Natural killer cell (primary cell): ENCODE results near the gene FAM78B. TPM values are rescaled to one million over a fixed set of nuclear protein-coding genes. Genes with fewer than 3 reads are reported as not detected.

Experiments
- ATAC-seq, 3 donors: fragments of 150-1000 bp in 2 of 3; fragments of 200-7000 bp in 1 of 3; cut with Tn5 transposase; 1 replicate in 1 of 3; 2 replicates in 2 of 3; pipeline ENCODE4 v1.10.0; 2021; ENCODE audit warnings: mild to moderate bottlenecking in 2 of 3, moderate library complexity in 2 of 3
- DNase-seq, 2 donors: peaks; one replicate each; pipeline versions ENCODE4 v3.0.0 to v3.0.0-alpha.2; 2013 to 2021; ENCODE audit warnings: mixed read lengths in 1 of 2
- H3K27ac ChIP-seq: one replicate; pipeline ENCODE4 v1.5.1; 2013; ENCODE audit warnings: mild to moderate bottlenecking, low read length
- H3K27me3 ChIP-seq: one replicate; pipeline ENCODE4 v1.6.1; 2013; ENCODE audit warnings: low read length; ENCODE audit not compliant: control insufficient read depth, insufficient read depth
- H3K36me3 ChIP-seq: one replicate; pipeline ENCODE4 v1.6.1; 2013; ENCODE audit warnings: low read length; ENCODE audit not compliant: control insufficient read depth, insufficient read depth
- H3K4me1 ChIP-seq: one replicate; pipeline ENCODE4 v1.6.1; 2013; ENCODE audit warnings: low read length; ENCODE audit not compliant: control insufficient read depth, insufficient read depth
- H3K4me3 ChIP-seq: one replicate; pipeline ENCODE4 v1.5.1; 2013; ENCODE audit warnings: low read length
- H3K9me3 ChIP-seq: one replicate; pipeline ENCODE4 v1.6.1; 2013; ENCODE audit warnings: low read length; ENCODE audit not compliant: control insufficient read depth, insufficient read depth
- H3K27ac Mint-ChIP-seq, 2 donors: one replicate each; pipeline ENCODE4 v1.8.0; 2022; ENCODE audit warnings: mild to moderate bottlenecking in 2 of 2, mixed read lengths in 2 of 2, moderate library complexity in 1 of 2
- H3K27me3 Mint-ChIP-seq, 2 donors: one replicate each; pipeline ENCODE4 v1.8.0; 2022; ENCODE audit warnings: low read depth in 2 of 2, mixed read lengths in 2 of 2
- H3K36me3 Mint-ChIP-seq: one replicate; pipeline ENCODE4 v1.8.0; 2022; ENCODE audit warnings: mixed read lengths
- H3K4me1 Mint-ChIP-seq, 2 donors: one replicate each; pipeline ENCODE4 v1.8.0; 2022; ENCODE audit warnings: mixed read lengths in 2 of 2
- H3K4me3 Mint-ChIP-seq: one replicate; pipeline ENCODE4 v1.8.0; 2022; ENCODE audit warnings: mild to moderate bottlenecking, moderate library complexity, mixed read lengths
- H3K9me3 Mint-ChIP-seq, 2 donors: one replicate each; pipeline ENCODE4 v1.8.0; 2022; ENCODE audit warnings: mixed read lengths in 2 of 2
- WGBS: methylation state at CpG from one replicate; pipeline ENCODE4 v1.1.7; 2013; ENCODE audit warnings: missing lambda C conversion rate; ENCODE audit not compliant: insufficient coverage; 5-methylcytosine and 5-hydroxymethylcytosine counted together
- intact Hi-C: fragments of 100-400 bp; cut with micrococcal nuclease; formaldehyde crosslinking; loops from one replicate; pipeline ENCODE4 v1.14.2; 2022
- total RNA-seq, 4 donors: library from RNA; stranded (reverse); fragments of 120-200 nt in 1 of 4; gene quantifications; one replicate each; pipeline versions ENCODE4 v1.2.3 to v1.2.4, GENCODE V29; 2013 to 2022
- TF ChIP-seq, protein P1 (sequence below): fragments of 200-600 bp; IDR thresholded peaks from one replicate; pipeline ENCODE4 v1.8.0; 2022; ENCODE audit warnings: antibody characterized with exemption

Gene FAM78B
- total RNA-seq, 3 donors from 2014 or later (not counting 1 experiment from before 2014, with no cell fraction given) = not detected

DNA sequence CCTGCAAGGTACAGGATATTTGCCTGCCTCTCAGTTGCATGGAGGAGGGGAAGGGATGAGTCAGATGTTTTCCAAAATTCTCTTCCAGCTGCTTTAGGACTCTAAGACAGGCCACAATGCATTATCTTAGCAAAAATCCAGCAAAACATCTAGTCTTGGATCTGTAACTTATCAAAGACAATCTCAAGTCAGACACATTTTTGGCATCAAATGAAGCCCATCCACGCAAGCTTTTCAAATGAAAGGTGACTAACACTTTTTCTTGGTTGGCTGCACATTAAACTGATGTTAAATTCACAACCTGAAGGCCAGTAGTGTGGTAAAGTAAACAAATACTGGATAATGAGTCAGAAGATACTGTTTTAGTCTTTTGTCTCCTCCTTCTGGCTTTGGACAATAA is 21.3 kb downstream of the FAM78B start:
- TF ChIP-seq, protein P1, sequence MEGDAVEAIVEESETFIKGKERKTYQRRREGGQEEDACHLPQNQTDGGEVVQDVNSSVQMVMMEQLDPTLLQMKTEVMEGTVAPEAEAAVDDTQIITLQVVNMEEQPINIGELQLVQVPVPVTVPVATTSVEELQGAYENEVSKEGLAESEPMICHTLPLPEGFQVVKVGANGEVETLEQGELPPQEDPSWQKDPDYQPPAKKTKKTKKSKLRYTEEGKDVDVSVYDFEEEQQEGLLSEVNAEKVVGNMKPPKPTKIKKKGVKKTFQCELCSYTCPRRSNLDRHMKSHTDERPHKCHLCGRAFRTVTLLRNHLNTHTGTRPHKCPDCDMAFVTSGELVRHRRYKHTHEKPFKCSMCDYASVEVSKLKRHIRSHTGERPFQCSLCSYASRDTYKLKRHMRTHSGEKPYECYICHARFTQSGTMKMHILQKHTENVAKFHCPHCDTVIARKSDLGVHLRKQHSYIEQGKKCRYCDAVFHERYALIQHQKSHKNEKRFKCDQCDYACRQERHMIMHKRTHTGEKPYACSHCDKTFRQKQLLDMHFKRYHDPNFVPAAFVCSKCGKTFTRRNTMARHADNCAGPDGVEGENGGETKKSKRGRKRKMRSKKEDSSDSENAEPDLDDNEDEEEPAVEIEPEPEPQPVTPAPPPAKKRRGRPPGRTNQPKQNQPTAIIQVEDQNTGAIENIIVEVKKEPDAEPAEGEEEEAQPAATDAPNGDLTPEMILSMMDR = no peak

DNA sequence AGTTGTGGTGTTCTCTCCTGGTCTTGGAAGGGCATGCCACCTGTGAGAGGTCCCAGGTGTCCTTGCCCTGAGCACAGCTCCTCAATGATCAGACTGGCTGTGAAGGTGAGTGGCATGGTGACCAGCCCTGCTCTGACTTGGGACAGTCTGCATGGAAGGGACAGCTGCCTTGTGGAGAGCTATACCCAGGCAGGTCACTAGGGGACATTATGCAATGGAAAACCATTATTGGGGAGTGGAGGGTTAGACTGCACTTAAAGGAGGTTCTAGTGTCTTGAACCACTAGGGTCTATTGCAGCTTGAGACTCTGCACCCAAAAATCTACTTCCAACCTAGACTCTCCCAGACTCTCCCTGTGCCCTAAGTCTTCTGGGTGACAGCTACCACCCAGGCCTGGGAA is 24.8 kb downstream of the FAM78B start:
- Mint-ChIP-seq H3K4me1 (no peaks in the 10 kb centered on the region), H3K27ac (no peak overlapping the region), H3K9me3 (no peaks in the 10 kb centered on the region), H3K4me3 (no peak overlapping the region), H3K27me3 (peaks cover 6 to 8% of the 10 kb centered on the region in 2 donors), H3K36me3 (no peaks in the 10 kb centered on the region)
- Histone ChIP-seq H3K4me3 (no peak overlapping the region), H3K4me1 (no peaks in the 10 kb centered on the region), H3K9me3 (no peaks in the 10 kb centered on the region), H3K27me3 (no peaks in the 10 kb centered on the region), H3K36me3 (no peaks in the 10 kb centered on the region), H3K27ac (no peak overlapping the region)
- DNase-seq = no peak
- intact Hi-C loops = no loop called here
- no peak for ATAC-seq
- TF ChIP-seq, protein P1 = no peak

More for the DNA sequence above, 21.3 kb downstream of the FAM78B start:
- no peak overlapping the region for H3K4me3 Mint-ChIP-seq
- H3K4me1 Mint-ChIP-seq = no peaks in the 10 kb centered on the region
- WGBS = 90% methylated on average over 1 of the region's 1 CpG
- intact Hi-C loops = no loop called here
- no peaks in the 10 kb centered on the region for H3K27me3 Mint-ChIP-seq
- Histone ChIP-seq H3K4me3 (no peak overlapping the region), H3K9me3 (no peaks in the 10 kb centered on the region), H3K27ac (no peak overlapping the region), H3K4me1 (no peaks in the 10 kb centered on the region), H3K27me3 (no peaks in the 10 kb centered on the region), H3K36me3 (no peaks in the 10 kb centered on the region)
- ATAC-seq (no peak), DNase-seq (no peak)
- H3K27ac Mint-ChIP-seq = no peak overlapping the region
- peaks cover 0 to 2% of the 10 kb centered on the region in 2 donors for H3K9me3 Mint-ChIP-seq
- H3K36me3 Mint-ChIP-seq = no peaks in the 10 kb centered on the region

DNA sequence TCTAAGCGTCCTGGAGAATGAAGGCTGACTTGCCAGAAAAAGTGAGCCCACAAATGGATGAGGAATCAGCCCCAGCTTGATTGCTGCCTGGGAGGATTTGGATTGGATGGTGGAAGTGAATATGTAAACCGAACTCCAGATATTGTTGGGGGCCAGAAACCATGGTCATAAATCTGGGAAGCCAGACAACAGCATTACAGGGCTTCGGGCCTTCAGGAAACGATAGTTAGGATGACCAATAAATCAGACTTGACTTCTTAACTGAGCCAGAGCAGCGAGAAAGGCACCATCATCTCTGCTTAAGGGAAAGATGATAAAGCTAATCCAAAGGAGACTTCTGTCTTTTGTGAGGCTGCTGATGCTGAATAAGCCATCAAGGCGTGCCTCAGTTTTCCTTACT is 26.6 kb downstream of the FAM78B start:
- H3K9me3 ChIP-seq = no peaks in the 10 kb centered on the region
- Mint-ChIP-seq H3K27me3 (peaks cover 8 to 9% of the 10 kb centered on the region in 2 donors), H3K36me3 (no peaks in the 10 kb centered on the region), H3K4me3 (no peak overlapping the region), H3K4me1 (no peaks in the 10 kb centered on the region), H3K9me3 (no peaks in the 10 kb centered on the region), H3K27ac (no peak overlapping the region)
- H3K27me3 ChIP-seq = no peaks in the 10 kb centered on the region
- no peaks in the 10 kb centered on the region for H3K36me3 ChIP-seq
- no peak overlapping the region for H3K27ac ChIP-seq
- DNase-seq (no peak), ATAC-seq (no peak)
- no peaks in the 10 kb centered on the region for H3K4me1 ChIP-seq
- intact Hi-C loops = no loop called here
- H3K4me3 ChIP-seq = no peak overlapping the region
- WGBS = 29% methylated on average over 6 of the region's 6 CpGs
- TF ChIP-seq, protein P1 = no peak

DNA sequence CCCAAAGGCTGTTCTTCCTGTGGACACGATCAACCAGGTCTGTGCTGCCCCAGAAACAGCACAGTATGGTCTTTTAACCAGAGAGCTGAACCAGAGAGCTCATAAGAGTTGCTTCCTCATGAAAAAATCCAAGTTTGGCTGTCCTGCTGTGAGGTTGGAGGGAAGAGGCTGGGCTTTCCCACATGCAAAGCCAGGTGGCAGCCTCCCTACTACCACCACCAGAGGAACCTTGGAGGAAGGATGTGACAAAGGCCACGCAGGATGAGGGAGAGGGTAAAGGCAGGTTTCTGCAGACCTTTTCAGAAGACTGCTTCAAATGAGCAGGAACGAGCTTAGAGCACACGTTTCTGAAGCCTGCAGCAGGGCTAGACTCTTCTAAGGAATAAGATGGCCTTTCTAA is 27.1 kb downstream of the FAM78B start:
- Mint-ChIP-seq H3K27me3 (peaks cover 8 to 9% of the 10 kb centered on the region in 2 donors), H3K4me3 (no peak overlapping the region), H3K4me1 (no peaks in the 10 kb centered on the region), H3K27ac (no peak overlapping the region), H3K9me3 (no peaks in the 10 kb centered on the region), H3K36me3 (no peaks in the 10 kb centered on the region)
- Histone ChIP-seq H3K4me1 (no peaks in the 10 kb centered on the region), H3K27me3 (no peaks in the 10 kb centered on the region), H3K4me3 (no peak overlapping the region), H3K9me3 (no peaks in the 10 kb centered on the region), H3K36me3 (no peaks in the 10 kb centered on the region), H3K27ac (no peak overlapping the region)
- 31% methylated on average over 4 of the region's 4 CpGs for WGBS
- intact Hi-C loops = no loop called here
- TF ChIP-seq, protein P1 = no peak
- DNase-seq = no peak
- ATAC-seq = no peak
